ENCODE measurements around the gene JPT2.

JPT2 gene

GRCh38 chr16:1745900-1746692 is 68.0 kb downstream of the JPT2 start:
- H4K20me1 ChIP-seq (ENCODE audit: insufficient read depth, low read length): peaks cover 14% of the 10 kb centered on the region
- no peak for TF ChIP-seq CTCF (IDR thresholded peaks at IDR 0.05; ENCODE audit: borderline replicate concordance, extremely low read depth, low read length, poor library complexity, severe bottlenecking)
- TF ChIP-seq EZH2 (IDR thresholded peaks at IDR 0.05; ENCODE audit: borderline replicate concordance, low read depth, low read length, severe bottlenecking): no peak
- H3K4me1 ChIP-seq (ENCODE audit: insufficient read depth, low read length): no peaks in the 10 kb centered on the region
- DNase-seq (no peak), ATAC-seq (ENCODE audit: insufficient read depth, low read depth) (no peak)
- no peaks in the 10 kb centered on the region for H3K27me3 ChIP-seq (ENCODE audit: insufficient read depth, low read length, poor library complexity)
- H3K36me3 ChIP-seq (ENCODE audit: insufficient read depth, low read length): peaks cover 76% of the 10 kb centered on the region
- no peak overlapping the region for H2AFZ ChIP-seq (ENCODE audit: low read depth, low read length)
- H3K9ac ChIP-seq (ENCODE audit: low read depth, low read length): no peak overlapping the region
- no peak overlapping the region for H3K27ac ChIP-seq (ENCODE audit: low read length)
- H3K4me3 ChIP-seq (ENCODE audit: low read depth in 1 of 2, low read length in 2 of 2): no peak overlapping the region
- H3K4me2 ChIP-seq (ENCODE audit: insufficient read depth, low read length): no peak overlapping the region
- H3K9me3 ChIP-seq (ENCODE audit: insufficient read depth, low read length, severe bottlenecking): no peaks in the 10 kb centered on the region
- no peaks in the 10 kb centered on the region for H3K79me2 ChIP-seq (ENCODE audit: insufficient read depth, low read length)

DNA sequence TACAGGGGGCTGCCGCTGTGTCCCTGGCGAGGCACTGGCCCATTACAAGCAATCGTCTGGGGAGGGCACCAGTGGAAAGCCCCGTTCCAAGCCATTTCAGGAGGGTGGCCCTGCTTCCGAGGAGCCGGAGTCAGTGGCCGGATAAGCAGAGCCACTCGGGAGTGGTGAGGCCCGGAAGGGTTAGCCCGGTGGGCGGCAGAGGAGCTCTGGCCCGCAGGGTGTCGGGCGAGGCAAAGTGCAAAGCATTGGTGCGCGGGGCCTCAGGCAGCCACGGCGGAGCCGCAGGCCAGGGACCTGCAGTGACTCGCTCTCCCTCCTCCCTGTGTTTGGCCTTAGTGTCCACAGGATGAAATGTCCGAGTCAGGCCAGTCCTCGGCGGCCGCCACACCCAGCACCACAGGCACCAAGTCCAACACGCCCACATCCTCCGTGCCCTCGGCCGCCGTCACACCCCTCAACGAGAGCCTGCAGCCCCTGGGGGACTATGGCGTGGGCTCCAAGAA is 68.7 kb downstream of the JPT2 start:
- no peak for TF ChIP-seq EZH2 (IDR thresholded peaks at IDR 0.05; ENCODE audit: borderline replicate concordance, low read depth, low read length, severe bottlenecking)
- H3K79me2 ChIP-seq (ENCODE audit: insufficient read depth, low read length): no peaks in the 10 kb centered on the region
- H3K4me1 ChIP-seq (ENCODE audit: insufficient read depth, low read length): no peaks in the 10 kb centered on the region
- no peak overlapping the region for H3K9ac ChIP-seq (ENCODE audit: low read depth, low read length)
- no peaks in the 10 kb centered on the region for H3K27me3 ChIP-seq (ENCODE audit: insufficient read depth, low read length, poor library complexity)
- peaks cover 78% of the 10 kb centered on the region for H3K36me3 ChIP-seq (ENCODE audit: insufficient read depth, low read length)
- H3K4me2 ChIP-seq (ENCODE audit: insufficient read depth, low read length): no peak overlapping the region
- no peak overlapping the region for H2AFZ ChIP-seq (ENCODE audit: low read depth, low read length)
- H3K27ac ChIP-seq (ENCODE audit: low read length): no peak overlapping the region
- H3K9me3 ChIP-seq (ENCODE audit: insufficient read depth, low read length, severe bottlenecking): no peaks in the 10 kb centered on the region
- DNase-seq (no peak), ATAC-seq (ENCODE audit: insufficient read depth, low read depth) (no peak)
- no peak overlapping the region for H3K4me3 ChIP-seq (ENCODE audit: low read depth in 1 of 2, low read length in 2 of 2)
- H4K20me1 ChIP-seq (ENCODE audit: insufficient read depth, low read length): peaks cover 10% of the 10 kb centered on the region

DNA sequence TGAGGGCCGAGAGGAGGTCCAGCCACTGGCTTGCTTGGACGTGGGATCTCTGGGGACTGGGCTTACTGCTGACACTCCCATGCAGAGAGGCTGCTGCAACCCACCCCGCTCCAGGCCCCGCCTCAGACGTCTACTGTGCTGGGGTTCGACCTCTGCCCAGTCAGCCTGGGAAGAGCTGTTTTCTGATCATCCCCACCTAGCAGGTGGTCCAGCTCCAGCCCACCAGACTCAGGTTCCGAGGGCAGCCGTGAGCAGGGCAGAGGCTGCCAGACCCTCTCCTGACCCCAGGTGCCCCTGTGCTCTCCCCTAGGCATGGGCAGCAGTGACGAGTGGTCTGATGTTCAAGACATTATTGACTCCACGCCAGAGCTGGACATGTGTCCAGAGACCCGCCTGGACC is 69.9 kb downstream of the JPT2 start:
- H4K20me1 ChIP-seq (ENCODE audit: insufficient read depth, low read length): peaks cover 4% of the 10 kb centered on the region; the same call in 1 of the 2 replicates
- H3K4me3 ChIP-seq (ENCODE audit: low read depth in 1 of 2, low read length in 2 of 2): no peak overlapping the region
- no peaks in the 10 kb centered on the region for H3K9me3 ChIP-seq (ENCODE audit: insufficient read depth, low read length, severe bottlenecking)
- H2AFZ ChIP-seq (ENCODE audit: low read depth, low read length): no peak overlapping the region
- no peak for TF ChIP-seq CTCF (IDR thresholded peaks at IDR 0.05; ENCODE audit: borderline replicate concordance, extremely low read depth, low read length, poor library complexity, severe bottlenecking)
- TF ChIP-seq EZH2 (IDR thresholded peaks at IDR 0.05; ENCODE audit: borderline replicate concordance, low read depth, low read length, severe bottlenecking): no peak
- DNase-seq (no peak), ATAC-seq (ENCODE audit: insufficient read depth, low read depth) (no peak)
- H3K4me1 ChIP-seq (ENCODE audit: insufficient read depth, low read length): no peaks in the 10 kb centered on the region
- no peak overlapping the region for H3K9ac ChIP-seq (ENCODE audit: low read depth, low read length)
- no peak overlapping the region for H3K4me2 ChIP-seq (ENCODE audit: insufficient read depth, low read length)
- H3K27me3 ChIP-seq (ENCODE audit: insufficient read depth, low read length, poor library complexity): no peaks in the 10 kb centered on the region
- H3K27ac ChIP-seq (ENCODE audit: low read length): no peak overlapping the region
- H3K36me3 ChIP-seq (ENCODE audit: insufficient read depth, low read length): peaks cover 88% of the 10 kb centered on the region
- H3K79me2 ChIP-seq (ENCODE audit: insufficient read depth, low read length): no peaks in the 10 kb centered on the region

Data from DND-41 (cell line).